GM18951 (cell line): ENCODE results near the gene PBX3.

ENCODE experiments used
- POLR2A ChIP-seq: IDR thresholded peaks from 4 replicates; pipeline ENCODE4 v1.6.1; 2011; ENCODE audit warnings: mild to moderate bottlenecking; ENCODE audit not compliant: insufficient read length, insufficient read depth; ENCODE audit errors: extremely low read depth
- in situ Hi-C: fragments of 300-500 bp; cut with MboI; formaldehyde crosslinking; loops from one replicate; pipeline ENCODE4 v1.12.0; 2022; ENCODE audit warnings: low sequenced_read_pairs, mixed read lengths, inconsistent platforms; ENCODE audit not compliant: unreplicated experiment

PBX3 gene

GRCh38 chr9:125747053-125747764 is at the start of gene PBX3:
PBX3 (plus strand) TSS chr9:125747373.
- in situ Hi-C loops: no loop called here
- no peak for TF ChIP-seq POLR2A

- no peak for TF ChIP-seq POLR2A
- in situ Hi-C loops: no loop called here
These were observed 47.3 kb upstream of the PBX3 start for GRCh38 chr9:125699870-125700269.

GRCh38 chr9:125700791-125701190 is 46.4 kb upstream of the PBX3 start:
- TF ChIP-seq POLR2A: no peak
- in situ Hi-C loops: no loop called here

- in situ Hi-C loops: no loop called here
- no peak for TF ChIP-seq POLR2A
These were observed 45.8 kb upstream of the PBX3 start for GRCh38 chr9:125701351-125701750.

- no peak for TF ChIP-seq POLR2A
- in situ Hi-C loops: no loop called here
These were observed 43.5 kb upstream of the PBX3 start for GRCh38 chr9:125703662-125704061.

- no peak for TF ChIP-seq POLR2A
- in situ Hi-C loops: no loop called here
These were observed 41.3 kb upstream of the PBX3 start for GRCh38 chr9:125705893-125706292.

- in situ Hi-C loops: no loop called here
- TF ChIP-seq POLR2A: peak; percentile 96
These were observed 40.3 kb upstream of the PBX3 start, which contains the start of gene MAPKAP1 for GRCh38 chr9:125706651-125707471. MAPKAP1 (minus strand) TSS chr9:125707208; CDS start chr9:125672574, 34,634 bp downstream.

- in situ Hi-C loops: no loop called here
- TF ChIP-seq POLR2A: no peak
These were observed 39.7 kb upstream of the PBX3 start for GRCh38 chr9:125707472-125707804.

GRCh38 chr9:125726456-125727132 is 20.6 kb upstream of the PBX3 start:
- no peak for TF ChIP-seq POLR2A
- in situ Hi-C loops: no loop called here

- in situ Hi-C loops: no loop called here
- no peak for TF ChIP-seq POLR2A
These were observed 17.0 kb upstream of the PBX3 start for GRCh38 chr9:125730168-125730567.

- in situ Hi-C loops: no loop called here
- no peak for TF ChIP-seq POLR2A
These were observed 14.6 kb upstream of the PBX3 start for GRCh38 chr9:125732562-125732961.

GRCh38 chr9:125739436-125739835 is 7.7 kb upstream of the PBX3 start:
- in situ Hi-C loops: no loop called here
- TF ChIP-seq POLR2A: no peak

- in situ Hi-C loops: no loop called here
- no peak for TF ChIP-seq POLR2A
These were observed 4.5 kb upstream of the PBX3 start for GRCh38 chr9:125742657-125743056.
